HG02571 (cell line): ENCODE data around the gene POU2F2.
"Not testable (repeated sequence)": the region's sequence is repeated elsewhere in the genome, so short reads cannot be mapped to it uniquely, and the experiment has no call there.

Experiments
- ATAC-seq: cut with Tn5 transposase; IDR thresholded peaks from one replicate; pipeline ENCODE4 v1.9.1; 2021; ENCODE audit warnings: mild to moderate bottlenecking, moderate library complexity; ENCODE audit not compliant: unreplicated experiment

POU2F2 gene

GRCh38 chr19:42105368-42105767 lies 26.9 kb downstream of the POU2F2 start:
- ATAC-seq = no peak

- no peak for ATAC-seq
Measured at GRCh38 chr19:42102877-42103276, 29.4 kb downstream of the POU2F2 start.

- ATAC-seq = not testable (repeated sequence)
Measured at GRCh38 chr19:42100241-42100640, 32.0 kb downstream of the POU2F2 start.

GRCh38 chr19:42099336-42099925 lies 32.8 kb downstream of the POU2F2 start:
- ATAC-seq = no peak

GRCh38 chr19:42098781-42099180 lies 33.5 kb downstream of the POU2F2 start:
- ATAC-seq = no peak

- ATAC-seq = no peak
Measured at GRCh38 chr19:42097461-42097860, 34.8 kb downstream of the POU2F2 start.

GRCh38 chr19:42096255-42096837 lies 35.9 kb downstream of the POU2F2 start:
- ATAC-seq = no peak

GRCh38 chr19:42095814-42096230 lies 36.4 kb downstream of the POU2F2 start:
- ATAC-seq = no peak

- ATAC-seq = no peak
Measured at GRCh38 chr19:42095142-42095813, 37.0 kb downstream of the POU2F2 start.

GRCh38 chr19:42093926-42094325 lies 38.3 kb downstream of the POU2F2 start:
- no peak for ATAC-seq

GRCh38 chr19:42093505-42093904 lies 38.7 kb downstream of the POU2F2 start:
- ATAC-seq = no peak

GRCh38 chr19:42092350-42092749 lies 39.9 kb downstream of the POU2F2 start:
- ATAC-seq = no peak

GRCh38 chr19:42091742-42092141 lies 40.5 kb downstream of the POU2F2 start:
- no peak for ATAC-seq

- no peak for ATAC-seq
Measured at GRCh38 chr19:42091300-42091699, 40.9 kb downstream of the POU2F2 start.

GRCh38 chr19:42090672-42091071 lies 41.6 kb downstream of the POU2F2 start:
- ATAC-seq = no peak

GRCh38 chr19:42089772-42090171 lies 42.5 kb downstream of the POU2F2 start:
- no peak for ATAC-seq

- no peak for ATAC-seq
Measured at GRCh38 chr19:42089191-42089750, 43.0 kb downstream of the POU2F2 start.

GRCh38 chr19:42088471-42089190 lies 43.6 kb downstream of the POU2F2 start:
- ATAC-seq = no peak

GRCh38 chr19:42086770-42087550 lies 45.3 kb downstream of the POU2F2 start:
- ATAC-seq = no peak

GRCh38 chr19:42086188-42086736 lies 46.0 kb downstream of the POU2F2 start:
- no peak for ATAC-seq
